NT2/D1 (cell line): ENCODE results near the gene EPB41L4B.

Source experiments
- YY1 ChIP-seq: IDR thresholded peaks from 2 replicates; pipeline ENCODE4 v1.6.1; 2011; ENCODE audit not compliant: insufficient read length, insufficient read depth
- ZNF274 ChIP-seq: IDR thresholded peaks from 2 replicates; pipeline ENCODE4 v1.6.1; 2011; ENCODE audit warnings: mild to moderate bottlenecking, low read depth, low read length

DNA sequence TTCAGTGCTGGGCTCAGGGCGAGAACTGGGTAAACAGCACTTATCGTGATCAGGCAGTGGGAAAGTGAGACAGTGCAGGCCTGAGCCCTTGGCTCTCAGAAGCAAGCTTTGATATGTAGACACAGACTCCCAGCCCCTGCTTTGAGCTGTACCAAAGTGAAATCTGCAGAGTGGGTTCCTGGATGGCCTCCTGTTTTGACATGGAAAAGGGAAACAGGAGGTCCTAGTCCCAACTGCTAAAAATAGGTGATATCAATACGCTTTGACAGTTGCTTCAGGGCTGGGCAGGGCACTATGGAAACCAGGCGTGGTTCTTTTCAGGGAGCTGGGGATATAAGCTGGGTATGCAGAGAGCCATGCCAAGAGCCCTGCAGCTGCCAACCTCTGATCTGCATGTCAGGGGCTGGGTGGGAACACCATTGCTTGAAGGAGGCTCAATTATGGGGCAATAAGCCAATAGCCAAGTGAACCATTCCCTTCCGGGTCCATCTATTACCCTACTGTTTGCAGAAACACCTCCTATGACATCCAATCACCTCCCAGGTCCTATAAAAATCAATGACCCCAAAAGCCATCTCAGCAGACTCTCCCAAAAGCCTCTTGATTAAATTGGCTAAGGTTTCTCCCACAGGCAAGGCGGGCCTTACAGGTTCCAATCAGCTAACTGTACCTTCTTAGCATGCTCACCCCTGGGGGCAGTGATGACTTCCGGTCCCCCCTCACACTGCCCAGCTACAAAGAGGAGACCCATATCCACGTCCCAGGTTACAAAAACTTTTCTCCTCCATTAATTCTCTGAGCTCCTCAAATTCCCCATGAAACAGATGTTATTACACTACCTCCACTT is 45.8 kb downstream of the EPB41L4B start:
- TF ChIP-seq YY1 (no peak), ZNF274 (no peak)
